Renal pelvis (tissue), 4 donors: ENCODE results near the gene POLL. TPM values are rescaled to one million over a fixed set of nuclear protein-coding genes. Genes with fewer than 3 reads are reported as not detected.
A peak's percentile ranks its signal among the peaks of the same experiment; 100 is the strongest.
"Not testable (repeated sequence)": the region's sequence is repeated elsewhere in the genome, so short reads cannot be mapped to it uniquely, and the experiment has no call there.

Source experiments
- DNase-seq: peaks from one replicate; pipeline ENCODE4 v3.0.0-alpha.2; 2013
- polyA plus RNA-seq, 3 donors: library from polyadenylated mRNA; unstranded; fragments of 120-200 nt; gene quantifications; one replicate each; pipeline ENCODE4 v1.2.1, GENCODE V29; 2013; ENCODE audit not compliant: insufficient read length in 3 of 3

The POLL gene
- polyA plus RNA-seq, 3 donors, result 31.8 to 46.3 (median 40.1) TPM

DNA sequence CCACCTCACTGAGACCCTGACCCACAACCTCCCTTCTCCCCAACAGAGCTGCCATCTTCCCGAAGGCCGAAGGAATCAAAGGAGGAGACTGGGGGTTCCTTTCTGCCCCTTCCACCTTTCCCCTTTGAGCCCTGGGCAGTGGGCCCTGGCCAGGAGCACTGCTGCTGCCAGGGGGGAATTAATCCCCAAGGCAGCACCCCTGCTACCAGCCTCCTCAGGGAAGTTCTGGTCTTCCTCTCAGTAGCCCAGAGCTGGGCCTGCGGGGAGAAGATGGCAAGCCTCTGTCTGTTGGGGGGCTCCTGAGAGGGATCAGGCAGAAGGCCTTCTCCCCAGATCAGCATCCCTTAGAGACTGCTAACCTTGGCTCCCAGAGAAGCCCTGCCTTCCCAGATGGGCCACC, 25.6 kb upstream of the POLL start:
- DNase-seq, result no peak

GRCh38 chr10:101612872-101613271, 24.8 kb upstream of the POLL start:
- DNase-seq, result no peak

DNA sequence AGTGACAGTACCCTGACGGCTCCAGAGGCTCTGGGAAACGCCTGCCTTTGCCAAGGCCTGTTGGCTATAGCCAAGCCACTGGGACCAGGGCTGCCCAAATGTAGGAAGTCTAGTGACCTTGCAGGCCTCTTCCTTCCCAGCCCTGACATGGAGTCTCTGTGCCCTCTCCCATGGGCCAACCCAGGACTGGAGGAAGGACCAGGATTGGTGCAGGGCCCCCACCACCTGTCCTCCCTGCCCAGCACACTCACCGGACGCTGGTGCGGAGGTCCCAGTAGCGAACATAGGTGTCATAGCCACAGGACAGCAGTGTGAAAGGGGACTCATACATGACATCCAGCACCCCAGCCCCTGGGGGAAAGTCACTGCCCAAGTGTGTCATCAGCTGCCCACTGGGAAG, 24.0 kb upstream of the POLL start:
- no peak for DNase-seq

DNA sequence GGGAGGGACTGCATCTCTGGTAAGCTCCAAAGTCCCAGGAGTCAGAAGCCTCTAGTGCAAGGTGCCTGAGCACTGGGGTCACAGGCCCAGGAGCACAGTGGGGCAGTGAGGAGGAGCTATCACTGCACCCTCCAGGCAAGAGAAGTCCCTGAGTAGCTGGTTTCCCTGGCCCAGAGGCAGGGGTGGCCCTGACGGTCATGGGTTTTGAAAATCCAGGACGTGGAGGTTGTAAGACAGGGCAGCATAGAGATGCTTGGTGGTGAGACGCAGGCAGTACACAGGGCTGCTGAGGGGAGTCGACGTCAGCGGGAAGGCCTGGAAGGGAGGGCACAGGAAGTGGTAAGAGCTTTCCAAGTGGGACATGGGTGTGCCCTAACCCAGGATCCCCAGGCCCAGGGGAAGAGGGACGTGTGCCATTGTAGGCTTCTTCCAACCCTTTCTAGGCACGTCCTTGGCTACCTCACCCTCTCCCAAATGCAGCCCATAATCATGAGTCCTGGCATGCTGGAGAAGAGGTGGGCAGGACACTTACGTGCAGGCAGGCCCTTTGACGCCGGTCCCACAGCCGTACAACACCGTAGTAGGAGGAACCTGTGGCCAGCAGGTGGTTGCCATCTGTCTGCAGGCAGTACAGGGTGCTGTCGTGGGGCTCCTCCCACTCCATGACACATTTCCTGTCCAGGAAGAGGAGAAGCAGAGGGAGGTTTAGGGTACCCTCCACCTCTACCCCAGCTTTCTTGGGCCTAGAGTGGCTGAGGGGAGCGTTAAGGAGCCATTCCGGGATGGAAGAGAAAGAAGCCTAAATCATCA, 23.2 kb upstream of the POLL start:
- DNase-seq, result no peak

GRCh38 chr10:101609481-101609880, 21.4 kb upstream of the POLL start:
- no peak for DNase-seq

DNA sequence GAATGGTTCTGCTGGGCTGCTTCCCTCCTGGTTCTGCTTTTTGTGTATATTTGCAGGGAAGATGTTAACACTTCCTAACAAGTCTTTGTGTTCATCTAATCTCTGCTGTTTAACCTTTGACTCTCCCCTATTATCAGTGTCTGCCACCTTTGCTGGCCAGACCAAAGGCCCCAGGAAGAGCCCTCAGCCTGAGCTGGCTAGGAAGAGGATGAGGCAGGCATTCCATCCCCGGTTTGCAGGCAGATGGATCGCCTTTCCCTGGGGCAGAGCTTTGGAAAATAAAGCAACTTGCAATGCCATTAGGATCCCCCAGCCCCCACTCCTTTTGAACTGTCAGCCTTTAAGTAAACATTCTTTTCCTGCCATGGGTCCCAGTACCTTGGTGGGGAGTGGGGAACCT, 19.1 kb upstream of the POLL start:
- DNase-seq, result no peak

DNA sequence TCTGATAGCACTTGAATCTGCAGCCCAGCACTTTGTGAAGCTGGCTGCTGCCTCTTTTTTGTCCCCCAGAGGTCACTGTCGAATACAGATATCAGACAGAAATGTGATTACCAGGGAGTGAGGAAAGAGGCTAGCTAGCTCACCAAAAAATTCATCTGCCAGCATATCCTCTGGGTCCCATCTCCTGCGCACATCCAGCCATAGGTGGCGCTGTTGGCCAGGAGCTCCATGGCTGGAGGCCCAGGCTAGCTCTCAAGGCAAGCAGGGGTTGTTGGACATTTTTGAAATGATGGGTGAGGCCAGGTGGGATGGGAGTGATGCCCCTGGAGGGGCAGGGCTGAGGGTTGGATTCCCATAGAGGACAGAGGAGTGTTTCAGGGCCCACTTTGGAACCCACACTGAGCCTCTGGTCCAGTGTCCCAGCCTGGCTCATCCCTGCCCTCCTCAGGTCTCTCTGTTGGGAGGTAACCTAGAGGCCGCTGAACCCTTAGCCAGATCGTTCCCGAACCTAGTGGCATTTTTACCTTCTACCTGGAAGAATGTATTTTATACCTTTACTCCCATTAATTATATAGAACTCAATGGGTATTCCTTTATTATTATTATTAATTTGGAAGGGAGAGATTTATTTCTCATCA, 14.8 kb upstream of the POLL start:
- peak; percentile 81 for DNase-seq

DNA sequence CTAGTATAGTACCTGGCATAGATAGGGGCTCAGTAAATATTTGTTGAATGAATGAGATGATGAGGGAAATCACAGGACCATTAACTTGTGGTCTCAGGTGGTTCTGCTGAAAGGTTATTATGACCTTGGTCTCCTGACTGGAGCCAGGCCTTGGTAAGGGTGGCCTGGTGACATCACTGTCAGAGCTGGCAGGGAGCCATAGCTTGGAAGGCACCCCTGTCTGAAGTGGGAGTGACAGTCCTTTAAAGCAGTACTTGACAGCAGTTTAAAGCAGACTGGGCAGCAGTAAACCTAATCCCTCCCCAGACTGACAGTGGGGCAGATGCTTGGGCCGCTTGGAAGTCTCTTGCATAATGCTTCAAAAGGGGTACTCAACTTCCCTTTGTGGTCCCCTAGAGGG, 13.5 kb upstream of the POLL start:
- DNase-seq, result no peak

DNA sequence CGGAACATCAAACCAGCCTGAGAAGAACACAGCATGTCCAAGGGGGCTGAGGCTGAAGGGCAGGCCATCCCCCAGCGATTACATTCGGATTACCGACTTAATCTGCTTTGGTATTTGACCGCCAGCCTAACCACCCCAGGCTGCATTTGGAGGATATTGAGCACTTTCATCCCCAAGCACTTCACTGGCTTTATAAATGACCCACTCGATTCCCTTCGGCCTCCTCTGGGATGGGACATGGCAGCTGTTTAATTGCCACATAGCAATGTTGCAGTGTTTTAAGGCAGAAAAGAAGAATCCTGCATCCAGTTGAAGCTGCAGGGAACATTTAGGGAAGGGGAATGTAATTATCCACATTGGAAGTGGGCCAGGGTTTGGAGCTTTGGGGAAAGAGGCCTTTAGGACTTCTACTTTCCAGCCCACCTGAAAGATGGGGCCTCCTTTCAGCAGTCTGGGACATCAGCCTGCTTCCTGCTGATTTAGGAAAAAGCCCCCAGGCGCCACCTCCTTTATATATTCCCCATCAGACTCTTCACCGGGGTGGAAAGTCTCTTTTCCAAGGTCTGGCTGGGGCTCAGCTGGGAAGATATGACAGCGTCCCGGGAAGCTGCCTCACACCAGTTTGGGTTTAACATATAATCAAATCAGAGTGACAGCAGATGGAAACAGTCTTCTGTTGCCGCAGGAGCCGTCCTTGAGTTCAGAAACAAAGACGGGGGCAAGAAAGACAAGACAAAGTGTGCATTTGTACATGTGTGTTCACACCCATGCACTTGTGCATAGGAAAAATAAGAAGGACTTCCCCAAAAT, 9.2 kb upstream of the POLL start:
- DNase-seq, result no peak

DNA sequence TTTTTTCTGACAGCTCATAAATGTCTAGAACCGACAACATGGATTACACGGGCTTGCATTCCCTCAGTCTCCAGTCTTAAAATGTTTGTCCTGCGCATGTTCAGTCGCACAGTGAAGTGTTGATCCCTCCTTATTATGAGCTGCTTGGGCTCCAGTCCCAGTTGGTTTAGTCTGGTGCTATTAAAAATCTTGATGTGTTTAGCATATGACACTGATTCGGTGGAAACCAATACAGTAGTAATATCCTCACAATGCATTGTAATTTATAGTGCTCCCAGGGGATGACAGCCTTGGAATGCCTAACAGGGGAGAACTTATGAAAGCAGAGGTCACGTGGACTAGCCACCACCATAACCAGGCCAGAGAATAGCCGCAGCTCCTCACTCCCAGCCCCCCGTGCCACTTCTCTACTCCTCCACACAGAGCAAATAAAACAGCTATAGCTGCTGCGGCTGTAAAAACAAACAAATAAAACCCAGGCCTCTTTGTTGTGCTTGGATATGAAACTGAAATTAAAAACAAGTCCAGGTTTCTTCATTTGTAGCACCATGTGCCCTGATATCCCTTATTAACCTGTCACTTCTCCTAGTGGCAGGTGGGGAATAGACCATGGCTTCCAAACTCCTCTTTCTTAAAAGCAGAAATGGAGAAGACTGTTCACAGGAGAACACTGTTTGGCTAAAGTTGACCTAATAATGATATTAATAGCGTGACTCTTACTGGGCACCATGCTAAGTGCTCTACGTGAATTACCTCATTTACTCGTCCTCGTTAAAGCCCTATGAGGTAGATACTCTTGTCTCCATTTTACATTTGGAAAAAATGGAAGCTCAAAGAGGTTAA, 7.8 kb upstream of the POLL start:
- peak; percentile 22 for DNase-seq

DNA sequence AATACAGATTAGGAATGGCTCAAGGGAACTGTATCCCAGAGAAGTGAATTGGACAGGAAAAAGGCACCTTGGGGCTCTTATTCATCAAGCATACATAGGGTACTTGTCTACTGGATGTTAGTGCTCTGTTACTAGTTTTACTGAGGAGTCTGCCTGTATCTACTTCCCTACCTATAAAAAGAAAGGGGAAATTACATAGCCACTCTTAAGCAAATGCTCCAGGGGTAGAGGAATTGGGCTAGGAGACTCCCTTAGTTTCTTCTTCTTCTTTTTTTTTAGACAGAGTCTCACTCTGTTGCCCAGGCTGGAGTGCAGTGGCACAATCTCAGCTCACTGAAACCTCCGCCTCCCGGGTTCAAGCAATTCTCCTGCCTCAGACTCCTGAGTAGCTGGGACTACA, 5.3 kb upstream of the POLL start:
- DNase-seq, result not testable (repeated sequence)

- no peak for DNase-seq
These were observed 822 bp upstream of the POLL start for GRCh38 chr10:101588879-101589278.

DNA sequence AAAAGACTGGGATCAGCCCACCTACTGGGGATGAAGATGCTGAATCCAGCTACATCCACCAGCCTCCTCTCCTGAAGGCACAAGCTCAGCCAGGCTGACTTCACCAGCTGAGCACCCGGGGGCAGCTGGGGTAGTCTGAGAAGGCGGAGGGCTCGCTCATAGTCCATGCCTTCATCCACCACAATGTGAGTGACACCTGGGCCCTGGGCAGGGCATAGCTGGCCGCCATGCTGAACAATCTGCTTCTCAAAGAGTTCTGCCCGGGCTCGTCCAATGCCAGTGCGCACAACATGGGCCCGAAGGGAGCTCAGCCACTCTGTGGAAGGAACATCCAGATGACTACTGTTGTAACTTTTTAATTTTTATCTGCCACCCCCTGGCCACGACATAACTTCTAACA, 2.2 kb downstream of the POLL start:
- no peak for DNase-seq

GRCh38 chr10:101580486-101581399, 7.3 kb downstream of the POLL start:
- no peak for DNase-seq

DNA sequence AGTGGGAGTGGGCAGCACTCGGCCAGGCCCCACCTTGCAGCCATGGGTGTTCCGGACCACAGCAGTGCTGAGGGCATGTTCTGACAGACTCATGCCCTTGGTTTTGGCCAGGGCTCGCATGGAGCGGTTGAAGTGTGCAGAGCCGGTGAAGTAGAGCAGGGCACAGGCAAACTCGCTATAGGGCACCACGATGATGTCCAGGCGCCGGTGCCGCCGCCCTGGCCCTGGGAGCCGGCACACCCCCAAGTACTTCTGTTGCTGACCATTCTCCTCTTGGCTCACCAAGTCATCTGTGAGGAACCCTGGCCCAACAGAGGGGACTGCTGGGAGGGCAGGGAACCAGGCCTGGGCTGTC, 8.6 kb downstream of the POLL start:
- no peak for DNase-seq

GRCh38 chr10:101578803-101579515, 9.1 kb downstream of the POLL start:
- no peak for DNase-seq

- DNase-seq, result no peak
These were observed 9.9 kb downstream of the POLL start for GRCh38 chr10:101578192-101578591.

- DNase-seq, result no peak
These were observed 10.8 kb downstream of the POLL start for GRCh38 chr10:101577121-101577871.

DNA sequence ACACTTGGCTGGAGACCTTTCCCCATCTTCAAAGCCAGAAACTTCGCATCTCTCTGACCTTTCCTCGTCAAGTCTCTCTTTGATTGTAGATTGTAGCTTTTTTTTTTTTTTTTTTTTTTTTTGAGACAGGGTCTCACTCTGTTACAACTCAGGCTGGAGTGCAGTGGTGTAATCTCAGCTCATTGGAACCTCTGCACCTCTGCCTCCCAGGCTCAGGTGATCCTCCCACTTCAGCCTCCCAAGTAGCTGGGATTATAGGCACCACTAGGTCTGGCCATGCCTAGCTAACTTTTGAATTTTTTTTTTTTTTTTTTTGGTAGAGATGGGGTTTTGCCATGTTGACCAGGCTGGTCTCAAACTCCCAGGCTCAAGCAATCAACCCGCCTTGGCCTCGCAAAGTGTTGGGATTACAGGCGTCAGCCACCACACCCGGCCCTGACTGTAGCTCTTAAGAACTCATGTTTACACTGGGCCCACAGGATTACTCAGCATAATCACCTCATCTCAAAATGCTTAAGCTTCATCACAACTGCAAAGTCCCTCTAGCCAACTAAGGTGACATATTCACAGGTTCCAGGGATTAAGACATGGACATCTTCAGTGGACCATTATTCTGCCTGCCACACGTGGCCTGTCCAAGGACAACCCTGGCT, 11.7 kb downstream of the POLL start:
- DNase-seq, result no peak
